Measurements from ENCODE around the gene ALG10B. TPM values are rescaled to one million over a fixed set of nuclear protein-coding genes. Genes with fewer than 3 reads are reported as not detected.

Gene ALG10B
- 4.2 and 9.2 TPM in 2 replicates for total RNA-seq

DNA sequence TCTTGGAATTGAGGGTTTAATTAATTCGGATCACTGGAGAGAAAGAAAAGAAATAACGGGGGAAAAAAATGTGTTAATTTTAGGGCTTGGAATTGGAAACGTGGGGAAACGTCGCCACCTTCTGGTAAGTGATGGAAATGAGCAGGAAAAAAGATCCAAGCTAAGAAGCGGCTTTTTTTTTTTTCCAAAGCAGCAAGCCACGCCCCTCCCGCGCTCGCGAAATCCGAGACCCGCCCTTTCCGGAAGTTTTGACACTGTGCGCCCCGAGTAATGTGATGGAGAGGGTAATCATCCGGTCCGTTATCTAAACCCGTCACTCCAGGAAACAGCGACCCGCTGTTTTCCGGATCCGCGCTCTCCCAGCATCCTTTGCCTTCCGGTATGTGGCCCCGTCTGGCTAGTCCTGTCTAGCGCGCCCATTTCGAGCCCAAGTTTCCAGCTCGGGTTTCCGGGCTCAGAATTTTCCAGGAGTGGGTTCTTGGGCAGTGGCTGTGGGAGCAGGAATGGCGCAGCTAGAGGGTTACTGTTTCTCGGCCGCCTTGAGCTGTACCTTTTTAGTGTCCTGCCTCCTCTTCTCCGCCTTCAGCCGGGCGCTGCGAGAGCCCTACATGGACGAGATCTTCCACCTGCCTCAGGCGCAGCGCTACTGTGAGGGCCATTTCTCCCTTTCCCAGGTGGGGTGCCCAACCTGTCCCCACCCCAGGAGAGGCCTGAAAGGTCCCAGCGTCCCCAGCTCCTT lies at the start of gene ALG10B:
Gene ALG10B (plus strand): TSS at position 384 of the 739 bp plus-strand sequence. CDS start 120 bp downstream, at position 504.

